OCI-LY7 (cell line): ENCODE results near the gene TMTC1. TPM values are rescaled to one million over a fixed set of nuclear protein-coding genes. Genes with fewer than 3 reads are reported as not detected.

ENCODE experiments used
- BruUV-seq: library from RNA; stranded (reverse); fragments of 400-500 nt; replicated peaks from 2 replicates; lab custom pipeline; 2021; lab: Mats Ljungman, UMichigan
- CTCF ChIA-PET: fragments of 300-600 bp; sonication (Branson Sonifier 250); formaldehyde crosslinking; loops from one replicate; lab custom pipeline; 2022; ENCODE audit warnings: antibody characterized with exemption; ENCODE audit not compliant: unreplicated experiment; lab: Charles Lee
- POLR2A ChIA-PET: fragments of 300-600 bp; sonication (Branson Sonifier 250); formaldehyde crosslinking; loops from one replicate; lab custom pipeline; 2022; ENCODE audit warnings: antibody characterized with exemption; lab: Charles Lee
- DNase-seq: peaks from one replicate; pipeline ENCODE4 v3.0.0-alpha.2; 2015; ENCODE audit warnings: low spot score
- H2AFZ ChIP-seq: fragments of 200-600 bp; sonication (generic), shearing (Covaris generic); 2 replicates; pipeline ENCODE4 v1.6.1; 2014; ENCODE audit warnings: mild to moderate bottlenecking, antibody characterized with exemption, low read length, moderate library complexity
- H3K27ac ChIP-seq: fragments of 200-600 bp; sonication (generic); 2 replicates; pipeline ENCODE4 v1.5.1; 2014; ENCODE audit warnings: mixed run types, low read depth, mild to moderate bottlenecking, moderate library complexity, low read length, inconsistent platforms; ENCODE audit not compliant: poor library complexity, severe bottlenecking
- H3K36me3 ChIP-seq: fragments of 200-600 bp; sonication (generic); 2 replicates; pipeline ENCODE4 v1.6.1; 2014; ENCODE audit warnings: mild to moderate bottlenecking, antibody characterized with exemption, low read length, moderate library complexity, mixed read lengths; ENCODE audit not compliant: insufficient read depth
- H3K4me1 ChIP-seq: fragments of 200-600 bp; sonication (generic); 2 replicates; pipeline ENCODE4 v1.5.1; 2014; ENCODE audit warnings: mild to moderate bottlenecking, low read length; ENCODE audit not compliant: insufficient read depth, poor library complexity, severe bottlenecking
- H3K4me2 ChIP-seq: fragments of 200-600 bp; sonication (generic); 2 replicates; pipeline ENCODE4 v1.6.1; 2014; ENCODE audit warnings: mild to moderate bottlenecking, low read length
- H3K4me3 ChIP-seq: fragments of 200-600 bp; sonication (generic); 2 replicates; pipeline ENCODE4 v1.5.1; 2014; ENCODE audit warnings: mild to moderate bottlenecking, low read depth, low read length; ENCODE audit not compliant: poor library complexity, severe bottlenecking
- H3K79me2 ChIP-seq: fragments of 200-600 bp; sonication (generic); 2 replicates; pipeline ENCODE4 v1.6.1; 2016; ENCODE audit warnings: low read depth, mild to moderate bottlenecking, low read length, moderate library complexity, mixed read lengths; ENCODE audit not compliant: insufficient read depth
- H3K9me2 ChIP-seq: fragments of 200-600 bp; sonication (generic); 2 replicates; pipeline ENCODE4 v1.6.1; 2016; ENCODE audit warnings: mild to moderate bottlenecking, low read length, mixed read lengths; ENCODE audit not compliant: insufficient read depth
- H3K9me3 ChIP-seq: fragments of 200-600 bp; sonication (generic); 2 replicates; pipeline ENCODE4 v1.6.1; 2014; ENCODE audit warnings: mild to moderate bottlenecking, mixed run types, low read length, mixed read lengths
- H4K20me1 ChIP-seq: fragments of 200-600 bp; sonication (generic); 2 replicates; pipeline ENCODE4 v1.6.1; 2014; ENCODE audit warnings: mild to moderate bottlenecking, antibody characterized with exemption, low read length, moderate library complexity, mixed read lengths; ENCODE audit not compliant: insufficient read depth
- CTCF ChIP-seq: fragments of 200-600 bp; sonication (generic); conservative IDR thresholded peaks from 2 replicates; pipeline ENCODE4 v1.5.1; 2014; ENCODE audit warnings: mild to moderate bottlenecking, antibody characterized with exemption, low read length, moderate library complexity, mixed read lengths
- EZH2phosphoT487 ChIP-seq: fragments of 200-600 bp; sonication (generic); IDR thresholded peaks from 2 replicates; pipeline ENCODE4 v1.6.1; 2018; ENCODE audit warnings: low read depth, borderline replicate concordance, mild to moderate bottlenecking, mixed run types, antibody characterized with exemption, low read length, moderate library complexity, mixed read lengths
- intact Hi-C: fragments of 100-400 bp; cut with micrococcal nuclease; formaldehyde crosslinking; loops from one replicate; pipeline ENCODE4 v1.10.0; 2022; ENCODE audit not compliant: unreplicated experiment
- total RNA-seq, 2 experiments: library from RNA; depleted of rRNA in 1 of 2; stranded (reverse); fragments of >200 nt in 1 of 2; shearing (Covaris generic) in 1 of 2; gene quantifications; 2 replicates each; pipeline ENCODE4 v1.2.3, GENCODE V29; 2014 to 2022

Gene TMTC1
- total RNA-seq, 2 experiments from 2014 or later, result not detected

GRCh38 chr12:29591140-29592020 is 192.4 kb downstream of the TMTC1 start:
- POLR2A ChIA-PET, result interaction anchor here (0.6 kb wide), 2 partner anchors 319 to 1608 kb away, joined by 3 read pairs; no protein-coding TSS in a partner anchor
- Histone ChIP-seq H3K9me2 (no peaks in the 10 kb centered on the region), H2AFZ (no peak overlapping the region), H3K36me3 (no peaks in the 10 kb centered on the region), H3K9me3 (no peaks in the 10 kb centered on the region), H4K20me1 (no peaks in the 10 kb centered on the region), H3K27ac (no peak overlapping the region), H3K4me2 (no peak overlapping the region), H3K79me2 (no peaks in the 10 kb centered on the region), H3K4me3 (no peak overlapping the region), H3K4me1 (no peaks in the 10 kb centered on the region)
- DNase-seq, result no peak
- no TSS peak for BruUV-seq
- intact Hi-C loops, result no loop called here
- TF ChIP-seq CTCF (no peak), EZH2phosphoT487 (no peak)
- CTCF ChIA-PET, result no interaction called here

GRCh38 chr12:29589851-29590250 is 193.9 kb downstream of the TMTC1 start:
- no peak overlapping the region for H3K4me3 ChIP-seq
- ChIA-PET POLR2A (interaction anchor here (0.6 kb wide), 1 partner anchor 176 kb away, joined by 4 read pairs; no protein-coding TSS in a partner anchor), CTCF (no interaction called here)
- no peak overlapping the region for H3K27ac ChIP-seq
- H3K4me2 ChIP-seq, result no peak overlapping the region
- no peaks in the 10 kb centered on the region for H3K4me1 ChIP-seq
- H2AFZ ChIP-seq, result no peak overlapping the region
- H3K79me2 ChIP-seq, result no peaks in the 10 kb centered on the region
- H3K9me3 ChIP-seq, result no peaks in the 10 kb centered on the region
- no peaks in the 10 kb centered on the region for H3K36me3 ChIP-seq
- intact Hi-C loops, result no loop called here
- no peaks in the 10 kb centered on the region for H3K9me2 ChIP-seq
- TF ChIP-seq CTCF, result no peak
- no peak for DNase-seq
- no TSS peak for BruUV-seq
- no peaks in the 10 kb centered on the region for H4K20me1 ChIP-seq

- intact Hi-C loops, result no loop called here
- ChIA-PET POLR2A (interaction anchor here (0.6 kb wide), 1 partner anchor 175 kb away, joined by 4 read pairs; no protein-coding TSS in a partner anchor), CTCF (no interaction called here)
- no peak overlapping the region for H3K27ac ChIP-seq
- H3K9me2 ChIP-seq, result no peaks in the 10 kb centered on the region
- no peak overlapping the region for H3K4me3 ChIP-seq
- no peaks in the 10 kb centered on the region for H3K4me1 ChIP-seq
- no peaks in the 10 kb centered on the region for H4K20me1 ChIP-seq
- no peak overlapping the region for H3K4me2 ChIP-seq
- no peaks in the 10 kb centered on the region for H3K79me2 ChIP-seq
- H3K9me3 ChIP-seq, result no peaks in the 10 kb centered on the region
- H3K36me3 ChIP-seq, result no peaks in the 10 kb centered on the region
- BruUV-seq, result no TSS peak
- no peak overlapping the region for H2AFZ ChIP-seq
- no peak for TF ChIP-seq CTCF
- no peak for TF ChIP-seq EZH2phosphoT487
- DNase-seq, result no peak
Observed at GRCh38 chr12:29589286-29589820, 194.4 kb downstream of the TMTC1 start.
